GM21619 (cell line): ENCODE data around the gene SLC5A12.
A peak's percentile ranks its signal among the peaks of the same experiment; 100 is the strongest.

Experiments
- ATAC-seq: cut with Tn5 transposase; IDR thresholded peaks from one replicate; pipeline ENCODE4 v1.9.1; 2021; ENCODE audit not compliant: unreplicated experiment

The SLC5A12 gene, protein sequence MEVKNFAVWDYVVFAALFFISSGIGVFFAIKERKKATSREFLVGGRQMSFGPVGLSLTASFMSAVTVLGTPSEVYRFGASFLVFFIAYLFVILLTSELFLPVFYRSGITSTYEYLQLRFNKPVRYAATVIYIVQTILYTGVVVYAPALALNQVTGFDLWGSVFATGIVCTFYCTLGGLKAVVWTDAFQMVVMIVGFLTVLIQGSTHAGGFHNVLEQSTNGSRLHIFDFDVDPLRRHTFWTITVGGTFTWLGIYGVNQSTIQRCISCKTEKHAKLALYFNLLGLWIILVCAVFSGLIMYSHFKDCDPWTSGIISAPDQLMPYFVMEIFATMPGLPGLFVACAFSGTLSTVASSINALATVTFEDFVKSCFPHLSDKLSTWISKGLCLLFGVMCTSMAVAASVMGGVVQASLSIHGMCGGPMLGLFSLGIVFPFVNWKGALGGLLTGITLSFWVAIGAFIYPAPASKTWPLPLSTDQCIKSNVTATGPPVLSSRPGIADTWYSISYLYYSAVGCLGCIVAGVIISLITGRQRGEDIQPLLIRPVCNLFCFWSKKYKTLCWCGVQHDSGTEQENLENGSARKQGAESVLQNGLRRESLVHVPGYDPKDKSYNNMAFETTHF

DNA sequence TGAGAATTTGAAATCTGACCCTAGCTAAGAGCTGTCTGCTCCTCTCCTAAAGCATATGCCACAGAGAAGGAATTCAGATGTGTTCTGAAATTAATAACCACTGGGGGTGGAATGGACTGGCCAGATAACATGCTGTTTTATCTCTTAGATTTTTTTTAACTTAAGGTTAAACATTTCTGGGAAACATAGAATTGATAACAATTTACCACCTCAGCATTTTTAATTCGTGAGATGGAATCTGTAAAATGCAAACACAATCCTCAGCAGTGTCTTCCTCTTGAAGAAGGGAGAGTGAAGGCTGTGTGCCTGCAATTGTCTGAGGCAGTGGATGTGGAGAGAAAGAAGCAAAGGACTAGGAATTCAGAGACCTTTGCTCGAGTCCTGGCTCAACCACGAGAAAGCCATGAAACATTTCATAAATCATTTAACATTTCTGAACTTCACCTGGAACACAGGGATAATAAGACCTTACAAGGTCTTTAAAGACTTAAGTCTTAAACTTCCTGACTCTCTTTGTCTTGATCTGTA, at the start of gene SLC5A12:
Gene SLC5A12 (minus strand): TSS at position 113 of the 528 bp plus-strand sequence. CDS start 346 bp downstream, outside the sequence.
- ATAC-seq = no peak

DNA sequence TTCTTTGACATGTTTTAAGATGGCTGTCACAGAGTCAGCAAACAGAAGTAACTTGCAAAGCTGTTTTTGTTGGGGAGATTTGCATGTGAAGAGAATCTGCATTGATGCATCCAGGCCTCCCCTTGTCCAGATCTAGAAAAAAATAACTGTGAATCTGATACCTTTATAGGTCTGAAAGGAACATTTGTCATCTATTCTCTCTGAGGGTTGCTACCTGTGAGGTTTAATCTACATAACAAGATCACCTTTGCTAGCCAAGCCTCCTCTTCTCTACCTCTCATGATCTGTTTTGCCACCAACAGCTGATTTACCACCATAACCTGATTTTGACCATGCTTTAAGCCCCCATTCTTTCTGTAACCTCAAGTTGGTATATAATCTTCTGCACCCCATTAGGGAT, 47.2 kb upstream of the SLC5A12 start:
- ATAC-seq = no peak

DNA sequence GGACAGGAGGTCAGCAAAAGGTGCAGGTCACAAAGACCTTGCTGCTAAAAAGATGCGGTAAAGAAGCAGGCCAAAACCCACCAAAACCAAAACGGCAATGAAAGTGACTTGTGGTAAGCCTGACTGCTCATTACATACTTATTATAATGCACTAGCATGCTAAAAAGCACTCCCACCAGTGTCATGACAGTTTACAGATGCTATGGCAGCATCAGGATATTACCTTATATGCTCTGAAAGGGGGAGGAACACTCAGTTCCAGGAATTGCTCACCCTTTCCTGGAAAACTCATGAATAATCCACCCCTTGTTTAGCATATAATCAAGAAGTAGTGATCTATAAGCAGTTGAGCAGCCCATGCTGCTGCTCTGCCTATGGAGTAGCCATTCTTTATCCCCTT, 45.2 kb upstream of the SLC5A12 start:
- no peak for ATAC-seq

DNA sequence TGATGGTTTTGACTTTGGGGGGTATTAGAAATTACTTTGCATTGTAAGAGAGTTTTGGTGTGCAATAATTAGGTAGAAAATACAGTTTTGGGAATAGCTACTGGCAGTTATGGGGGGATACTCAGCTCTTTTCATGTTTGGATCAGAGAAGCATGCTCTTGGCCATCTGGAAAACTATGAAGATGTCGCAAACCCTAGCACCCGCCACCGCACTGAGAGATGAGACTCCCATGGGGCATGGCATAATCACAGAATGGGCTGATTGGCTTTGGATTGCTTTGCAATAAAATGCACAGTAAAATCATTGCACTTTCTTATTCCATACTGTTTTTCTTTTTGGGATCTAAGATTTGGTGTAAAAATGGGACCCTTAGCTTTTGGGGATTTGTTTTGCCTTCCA, 43.5 kb upstream of the SLC5A12 start:
- ATAC-seq = no peak

DNA sequence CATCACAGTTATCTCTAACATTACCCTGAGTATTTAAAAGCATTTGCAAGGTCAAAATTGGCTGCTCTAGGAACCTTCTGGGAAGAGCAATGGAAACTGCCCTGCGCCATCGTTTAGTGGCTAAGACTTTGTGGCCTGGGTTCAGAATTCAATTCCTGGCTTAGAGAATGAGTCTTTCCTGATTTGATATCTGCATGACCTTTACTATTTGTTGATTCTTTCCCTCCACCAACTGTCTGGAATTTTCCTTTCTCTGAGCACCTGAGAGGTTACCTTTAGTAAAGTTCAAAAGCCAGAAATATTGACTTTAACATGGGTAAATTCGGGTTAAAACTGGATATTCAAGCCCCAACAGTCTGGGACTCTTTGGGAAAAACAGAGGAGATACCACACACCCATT, 43.0 kb upstream of the SLC5A12 start:
- no peak for ATAC-seq

DNA sequence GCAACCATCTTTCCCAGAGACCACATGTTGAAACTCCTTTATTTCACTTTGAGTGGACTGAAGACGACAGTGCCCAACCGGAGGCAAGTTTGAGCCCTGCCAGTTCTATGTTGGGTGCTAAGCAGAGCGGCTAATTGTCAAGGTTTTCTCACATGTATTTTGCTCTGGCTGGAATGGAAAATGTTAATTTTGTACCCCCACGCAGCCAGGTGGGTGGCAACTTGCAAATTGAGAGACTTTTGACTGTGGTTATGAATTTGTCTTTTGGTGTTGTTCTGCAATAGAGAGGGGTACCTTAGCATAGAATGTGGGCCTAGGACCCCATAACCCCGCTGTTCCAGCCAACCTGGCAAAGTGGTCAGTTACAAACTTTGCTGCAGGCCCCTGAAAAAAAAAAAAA, 42.5 kb upstream of the SLC5A12 start:
- no peak for ATAC-seq

DNA sequence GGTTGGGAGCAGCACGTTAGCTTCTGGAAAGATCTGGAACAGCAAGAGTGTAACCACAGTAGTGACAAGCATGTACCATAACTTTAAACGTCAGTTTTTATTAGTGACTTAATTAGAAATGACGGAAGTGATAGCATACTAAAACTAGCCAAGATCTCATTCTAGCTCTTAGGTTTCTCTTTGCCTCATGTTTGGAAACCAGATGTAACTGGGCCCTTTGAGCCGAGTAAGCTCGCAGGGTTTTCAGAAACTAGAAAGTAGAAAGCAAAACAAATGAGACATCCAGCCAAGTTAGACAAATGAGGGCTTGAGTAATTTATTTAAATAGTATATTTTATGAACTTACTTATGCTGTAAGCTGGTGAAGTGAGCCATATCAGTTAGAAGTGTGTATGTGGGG, 40.2 kb upstream of the SLC5A12 start:
- peak; percentile 45 for ATAC-seq

DNA sequence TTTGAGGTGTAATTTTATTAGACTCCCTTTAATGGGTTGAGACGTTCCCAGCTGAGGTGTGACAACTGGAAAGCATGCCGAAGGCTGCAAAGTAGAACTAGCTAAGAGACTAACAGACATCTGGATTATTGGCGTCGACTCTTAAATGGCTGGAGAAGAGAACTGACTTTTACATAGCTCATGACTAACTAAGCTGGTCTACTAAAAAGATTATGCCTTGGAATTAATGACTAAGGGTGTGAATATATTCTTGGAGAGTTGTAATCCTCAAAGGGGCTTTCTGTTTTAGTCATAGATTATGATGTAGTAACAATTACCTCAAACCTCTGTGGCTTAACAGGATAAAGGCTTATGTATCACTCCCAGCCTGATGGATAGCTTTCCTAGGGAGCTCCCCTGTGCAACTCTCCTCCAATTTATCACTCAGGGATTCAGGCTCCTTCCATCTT, 39.5 kb upstream of the SLC5A12 start:
- ATAC-seq = no peak

DNA sequence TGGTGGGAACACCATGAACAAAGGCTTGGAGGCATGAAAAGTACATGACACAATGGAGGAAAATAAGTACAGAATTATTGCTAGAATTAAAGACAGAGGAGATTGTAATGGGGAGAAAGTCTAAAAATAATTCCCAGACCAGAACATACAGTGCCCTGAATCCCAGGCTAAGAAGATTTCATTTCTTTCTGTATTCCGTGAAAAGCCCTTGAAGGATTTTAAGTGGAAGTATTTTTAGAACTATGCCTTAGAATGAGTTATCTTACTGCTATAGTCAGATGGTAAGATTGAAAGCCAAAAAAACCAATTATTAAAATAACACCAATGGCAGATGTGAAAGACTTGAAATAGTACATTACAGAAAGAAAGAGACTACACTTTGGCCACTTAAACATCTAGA, 36.1 kb upstream of the SLC5A12 start:
- ATAC-seq = no peak

DNA sequence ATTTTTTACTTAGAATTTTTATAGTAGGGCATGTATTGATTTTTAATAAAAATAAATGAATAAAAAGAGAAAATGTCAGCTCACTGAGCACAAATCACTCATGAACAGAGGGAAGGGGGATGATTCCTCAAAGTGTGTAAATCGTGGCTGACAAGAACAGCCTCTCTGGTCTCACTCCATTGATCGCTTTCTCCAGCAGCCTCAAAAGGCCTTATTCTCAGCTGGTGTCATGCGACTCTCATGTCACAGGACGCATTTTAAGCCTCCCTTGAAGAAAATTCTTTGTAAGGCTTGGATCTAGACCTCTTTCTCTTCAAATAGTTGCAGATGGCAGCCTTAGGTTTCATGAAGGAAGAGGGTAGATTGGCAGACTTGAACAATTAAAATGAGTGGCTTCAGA, 33.9 kb upstream of the SLC5A12 start:
- ATAC-seq = no peak

DNA sequence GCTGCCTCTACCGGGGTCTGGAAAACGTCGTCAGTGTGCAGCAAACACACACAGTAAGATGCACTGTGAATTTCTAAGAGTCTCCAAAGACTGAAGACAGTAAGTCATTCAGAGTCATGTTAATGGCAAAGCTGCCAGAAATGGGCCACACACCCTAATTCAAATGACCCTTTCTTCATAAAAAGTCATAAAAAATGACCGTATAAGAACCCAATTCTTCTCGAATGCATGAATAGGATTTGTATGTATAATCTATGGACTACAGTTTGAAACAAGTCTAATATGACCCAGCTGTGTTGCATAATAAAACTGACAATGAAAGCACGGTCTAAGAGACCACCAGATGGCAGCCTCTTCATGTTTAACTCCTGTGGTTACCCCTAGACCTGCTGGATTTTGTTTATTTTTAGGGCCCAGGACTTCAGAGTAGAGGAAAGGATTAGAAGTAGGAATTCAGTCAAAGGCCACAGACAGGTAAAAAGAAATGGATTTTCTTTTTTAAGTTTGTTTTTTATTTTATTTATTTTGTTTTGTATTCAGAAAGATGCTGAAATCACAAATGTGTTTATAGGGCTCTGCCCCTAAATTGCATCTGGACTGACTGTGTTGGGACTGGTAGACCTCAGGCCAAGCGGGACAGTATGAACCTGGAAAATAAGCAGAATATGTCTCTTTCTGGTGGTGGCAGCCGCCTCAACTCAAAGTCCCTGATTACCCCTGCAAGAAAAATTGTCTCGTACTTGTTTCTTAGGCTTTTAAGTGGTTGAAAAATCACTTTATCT, 32.1 kb upstream of the SLC5A12 start:
- ATAC-seq = peak; percentile 80

DNA sequence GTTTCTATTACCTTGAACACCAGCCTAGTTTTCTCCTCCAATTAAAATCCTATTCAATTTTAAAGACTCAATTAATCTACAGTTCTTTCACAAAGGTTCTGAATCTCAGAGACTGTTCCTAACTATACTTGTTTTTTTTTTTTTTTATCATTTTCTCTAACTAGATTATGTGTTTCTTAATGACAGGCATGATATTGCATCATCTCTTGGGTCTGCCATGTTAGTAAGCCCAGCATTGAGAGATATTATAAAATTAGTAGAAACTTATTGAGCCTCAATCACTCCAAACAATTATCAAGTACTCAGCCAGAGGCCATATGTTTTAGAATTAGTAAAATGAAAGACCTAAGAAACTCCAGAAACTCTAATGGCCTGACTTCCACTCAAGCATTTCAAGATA, 28.1 kb upstream of the SLC5A12 start:
- ATAC-seq = no peak

DNA sequence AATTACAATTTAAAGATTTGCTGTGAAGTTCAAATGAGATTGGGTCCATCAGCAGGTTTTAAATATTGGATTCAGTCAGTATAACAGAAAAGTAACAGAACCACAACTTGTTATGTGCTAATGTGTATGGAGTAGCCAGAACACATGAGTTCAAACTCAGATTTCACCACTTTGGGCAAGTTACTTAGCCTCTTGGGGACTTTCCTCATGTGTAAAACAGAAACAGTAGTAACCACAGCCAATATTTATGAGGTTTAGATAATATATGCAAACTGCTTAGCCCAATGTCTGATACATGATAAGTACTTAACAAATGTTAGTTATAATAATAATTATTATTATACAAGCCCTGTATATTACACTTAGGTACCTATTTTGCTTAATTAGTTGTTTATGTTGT, 21.8 kb upstream of the SLC5A12 start:
- no peak for ATAC-seq

DNA sequence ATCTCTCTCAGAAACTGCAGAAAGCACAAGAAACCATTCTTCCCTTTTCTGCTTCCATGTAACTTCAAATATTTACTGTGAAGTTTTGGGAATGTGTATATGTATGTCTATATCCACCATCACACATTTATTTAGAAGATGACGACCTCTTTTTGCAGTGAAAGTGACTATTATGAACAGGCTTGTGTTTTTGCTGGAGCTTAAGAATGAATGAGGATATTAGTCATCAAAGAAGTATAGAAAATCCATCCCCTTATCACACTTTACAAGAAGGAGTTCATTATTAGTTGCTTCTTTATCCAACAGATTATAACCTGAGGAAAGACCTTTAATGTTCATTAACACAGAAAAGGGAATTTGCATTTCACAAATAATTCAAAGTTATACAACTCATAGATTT, 21.1 kb upstream of the SLC5A12 start:
- ATAC-seq = no peak

DNA sequence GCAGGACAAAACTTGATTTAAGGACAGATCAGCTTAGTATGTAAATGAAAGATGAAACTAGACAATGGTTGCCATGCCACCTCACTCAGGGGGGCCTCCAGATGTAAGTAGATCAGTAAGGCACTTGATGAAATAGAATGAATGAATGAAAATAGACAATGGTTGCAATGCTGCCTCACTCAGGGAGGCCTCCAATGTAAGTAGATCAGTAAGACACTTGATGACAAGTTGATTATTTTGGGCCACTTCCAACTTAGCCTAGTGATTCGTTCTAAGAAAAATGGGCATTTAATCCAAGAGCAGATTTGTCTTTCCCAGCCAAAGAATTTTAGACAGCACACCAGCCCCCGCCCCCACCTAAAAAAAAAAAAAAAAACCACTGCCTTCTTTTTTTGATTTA, 19.2 kb upstream of the SLC5A12 start:
- ATAC-seq = no peak

DNA sequence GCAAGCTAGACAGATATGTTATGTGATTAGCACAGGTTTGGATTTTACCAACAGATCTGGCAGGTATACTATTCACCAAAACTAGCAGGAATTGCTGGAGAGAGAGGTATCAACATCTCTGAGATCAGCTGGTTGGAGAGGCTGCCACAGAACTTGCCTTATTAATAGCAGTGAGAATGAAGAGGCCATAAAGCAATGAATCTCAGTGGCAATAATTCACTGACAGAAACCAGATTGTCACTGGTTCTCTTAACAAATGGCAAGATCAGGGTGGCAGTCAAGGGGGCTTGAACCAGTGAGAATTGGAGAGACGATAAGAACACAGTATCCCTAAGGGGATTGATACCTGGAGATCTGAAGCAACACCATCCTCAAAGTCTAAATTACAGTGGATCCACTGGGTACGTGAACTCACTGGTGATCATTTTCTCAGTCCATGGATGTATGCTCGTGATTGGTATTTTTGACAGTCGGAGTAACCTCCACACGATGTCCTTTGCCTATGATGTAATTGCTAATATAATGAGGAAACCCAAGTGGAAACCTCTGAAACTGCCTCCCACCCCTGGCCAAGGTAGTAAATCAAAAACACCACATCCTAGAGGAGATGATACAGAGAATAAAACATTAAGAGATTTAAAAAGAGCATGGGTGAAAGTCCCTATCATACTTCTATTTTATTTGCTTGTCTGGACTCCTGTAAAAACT, 17.7 kb upstream of the SLC5A12 start:
- ATAC-seq = no peak

DNA sequence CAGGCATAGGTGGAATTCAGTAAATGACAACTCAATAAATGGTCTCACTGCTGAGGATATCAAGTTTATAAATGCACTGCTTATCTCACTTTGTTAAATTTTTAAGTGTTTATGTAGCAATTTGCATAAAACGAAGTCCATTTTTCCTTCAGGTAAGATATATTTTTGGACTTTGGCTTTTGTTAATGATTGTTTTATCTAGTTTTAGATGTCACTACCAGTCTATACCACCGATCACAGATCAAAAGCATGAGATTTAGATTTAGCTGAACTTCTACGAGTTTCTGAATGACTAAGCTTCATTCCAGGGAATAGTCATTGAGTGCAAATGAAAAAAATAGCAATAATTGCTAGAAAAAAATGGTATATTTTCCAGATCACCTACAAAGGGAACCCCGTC, 12.8 kb upstream of the SLC5A12 start:
- ATAC-seq = no peak

DNA sequence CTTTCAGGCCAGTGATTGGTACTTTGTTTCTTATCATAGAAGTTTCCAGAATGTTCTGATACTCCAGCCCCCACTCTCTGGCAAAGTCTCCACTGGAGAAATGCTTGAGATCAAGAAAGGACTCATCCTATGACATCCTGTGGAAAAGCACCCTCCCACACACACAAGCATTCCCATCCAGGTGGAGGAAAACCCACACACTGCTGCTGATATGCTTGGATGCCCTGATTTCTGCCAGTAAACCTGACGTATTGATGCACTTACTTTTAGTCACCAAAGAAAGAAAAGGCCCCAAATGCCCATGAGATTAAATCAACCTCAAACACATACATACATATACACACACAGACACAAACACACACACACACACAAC, 9.2 kb upstream of the SLC5A12 start:
- ATAC-seq = no peak

DNA sequence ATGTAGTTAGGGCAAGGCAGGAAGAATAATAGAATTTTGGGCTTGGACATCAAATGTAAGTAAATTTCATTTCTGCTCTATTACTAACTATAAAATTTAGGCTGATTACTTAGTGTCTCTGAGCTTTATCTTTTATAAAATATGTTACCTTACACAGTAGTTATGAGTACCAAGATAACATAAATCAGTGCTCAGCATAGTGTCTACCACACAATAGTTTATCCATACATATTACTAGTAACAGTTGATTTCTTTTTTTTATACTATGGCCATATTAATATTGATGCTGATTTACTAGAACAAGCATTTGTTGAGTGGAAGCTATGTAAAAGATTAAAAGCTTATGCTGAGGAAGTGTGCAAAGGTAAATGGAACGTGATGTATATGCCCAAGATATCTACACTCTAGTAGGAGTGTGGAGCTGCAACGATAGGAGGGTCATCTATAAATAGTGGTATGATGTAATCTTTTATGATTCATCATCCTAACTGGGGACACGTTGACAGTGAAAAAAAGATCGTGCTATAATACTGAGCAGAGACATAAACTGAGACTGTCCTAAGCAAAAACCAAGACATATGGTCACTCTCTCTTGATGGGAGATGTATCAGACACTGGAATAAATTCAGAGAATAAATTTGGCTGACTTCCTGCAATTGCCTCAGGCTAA, 8.7 kb upstream of the SLC5A12 start:
- no peak for ATAC-seq

DNA sequence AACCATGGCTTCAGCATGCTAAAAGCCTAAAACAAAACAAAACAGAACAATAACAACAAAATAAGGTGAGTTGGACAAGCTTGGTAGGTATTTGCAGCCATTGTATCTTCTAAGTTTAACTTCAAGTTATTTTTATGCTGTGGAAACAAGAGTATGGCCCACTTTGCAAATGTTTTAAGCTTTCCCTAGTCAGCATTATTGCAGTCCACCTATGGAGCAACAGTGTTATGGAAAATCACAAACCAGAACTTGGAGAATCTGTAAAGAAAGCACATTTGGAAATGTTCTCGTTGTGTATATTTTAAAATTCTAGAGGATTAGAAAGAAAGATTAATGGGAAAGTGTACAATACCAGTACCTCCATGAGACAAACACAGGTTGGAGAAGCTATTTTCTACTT, 7.4 kb upstream of the SLC5A12 start:
- ATAC-seq = no peak

DNA sequence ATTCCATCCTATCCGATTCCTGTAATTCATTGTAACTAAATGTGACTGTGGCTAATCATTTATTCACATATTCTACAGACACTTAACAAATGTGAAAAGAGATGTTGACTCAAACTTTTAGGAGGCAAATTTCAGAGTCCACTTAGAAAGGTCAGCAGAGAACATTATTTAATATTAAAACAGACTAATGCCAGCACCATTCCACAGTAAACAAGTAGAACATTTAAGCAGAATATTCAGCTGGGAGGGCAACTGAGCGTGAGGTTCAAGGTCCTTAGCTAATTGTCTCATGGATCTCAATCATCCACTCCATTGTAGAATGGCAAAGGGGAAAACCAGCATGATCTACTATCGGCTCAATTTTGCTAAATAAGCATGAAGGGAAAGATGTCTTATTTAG, 5.1 kb upstream of the SLC5A12 start:
- ATAC-seq = no peak
